Fibroblast of skin of back (primary cell): ENCODE data around the gene MISP.

Source experiments
- DNase-seq: peaks from one replicate; pipeline ENCODE4 v3.0.0-alpha.2; 2013

MISP gene

DNA sequence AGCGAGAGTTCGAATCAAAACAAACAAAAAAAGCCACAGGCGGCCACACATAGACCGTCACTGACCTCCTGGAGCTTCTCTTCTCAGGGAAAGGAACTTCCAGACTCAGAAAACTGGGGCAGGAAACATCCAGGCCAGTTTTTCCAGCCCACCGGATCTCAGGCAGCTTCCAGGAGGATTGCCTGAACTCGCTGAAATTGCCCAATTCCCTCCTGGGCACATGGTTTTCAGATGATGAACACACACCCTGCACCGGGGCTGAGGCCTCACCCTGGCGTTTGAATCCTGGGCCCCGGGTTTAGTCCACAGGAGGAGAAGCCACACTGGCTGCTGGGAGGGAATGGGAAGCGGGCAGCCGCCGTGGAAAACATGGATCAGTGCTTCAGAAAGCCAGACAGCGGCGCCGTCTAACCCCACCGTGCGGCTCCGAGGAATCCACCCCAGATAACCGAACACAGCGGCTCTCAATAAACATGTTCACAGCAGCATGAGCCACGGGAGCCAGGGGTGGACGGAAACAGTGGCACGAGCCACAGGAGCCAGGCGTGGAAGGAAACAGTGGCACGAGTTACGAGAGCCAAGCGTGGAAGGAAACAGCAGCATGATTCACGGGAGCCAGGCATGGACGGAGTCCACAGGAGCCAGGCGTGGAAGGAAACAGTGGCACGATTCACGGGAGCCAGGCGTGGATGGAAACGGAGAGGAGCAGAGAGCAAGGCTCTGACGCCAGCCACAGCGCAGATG lies 28.2 kb downstream of the MISP start:
- DNase-seq = peak; percentile 97

DNA sequence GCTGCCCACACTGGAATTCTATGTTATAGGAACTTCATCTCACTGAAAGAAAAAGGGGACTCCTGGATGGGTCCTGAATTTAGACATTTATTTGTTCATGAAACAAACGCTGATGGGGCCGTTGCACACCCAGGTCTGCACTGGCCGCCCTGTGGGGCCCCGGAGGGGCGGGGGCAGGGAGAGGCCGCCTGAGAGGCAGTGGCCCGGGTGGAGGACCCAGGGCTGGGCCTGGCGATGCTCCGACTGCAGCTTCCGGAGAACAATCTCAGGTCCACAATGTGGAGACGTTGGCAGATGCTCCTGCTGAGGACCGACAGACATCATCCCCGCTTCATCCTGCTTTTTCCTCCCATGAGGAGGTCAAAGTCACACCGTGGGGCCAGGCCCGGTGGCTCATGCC lies 30.0 kb downstream of the MISP start:
- no peak for DNase-seq

DNA sequence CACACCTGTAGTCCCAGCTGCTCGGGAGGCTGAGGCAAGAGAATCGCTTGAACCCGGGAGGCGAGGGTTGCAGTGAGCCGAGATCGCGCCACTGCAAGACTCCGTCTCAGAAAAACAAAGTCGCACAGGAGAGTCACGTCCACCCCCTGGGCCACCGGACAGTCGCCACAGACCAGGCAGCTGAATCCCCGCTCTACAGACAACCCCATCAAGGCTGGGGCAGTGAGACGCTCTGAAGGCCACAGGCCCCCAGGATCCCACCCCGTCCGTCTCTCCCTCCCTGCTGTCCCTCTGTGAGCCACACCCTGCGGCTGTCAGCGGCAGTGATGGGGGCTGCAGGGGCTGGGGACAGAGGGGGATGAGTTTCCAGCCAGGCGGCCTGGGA lies 30.9 kb downstream of the MISP start:
- no peak for DNase-seq

DNA sequence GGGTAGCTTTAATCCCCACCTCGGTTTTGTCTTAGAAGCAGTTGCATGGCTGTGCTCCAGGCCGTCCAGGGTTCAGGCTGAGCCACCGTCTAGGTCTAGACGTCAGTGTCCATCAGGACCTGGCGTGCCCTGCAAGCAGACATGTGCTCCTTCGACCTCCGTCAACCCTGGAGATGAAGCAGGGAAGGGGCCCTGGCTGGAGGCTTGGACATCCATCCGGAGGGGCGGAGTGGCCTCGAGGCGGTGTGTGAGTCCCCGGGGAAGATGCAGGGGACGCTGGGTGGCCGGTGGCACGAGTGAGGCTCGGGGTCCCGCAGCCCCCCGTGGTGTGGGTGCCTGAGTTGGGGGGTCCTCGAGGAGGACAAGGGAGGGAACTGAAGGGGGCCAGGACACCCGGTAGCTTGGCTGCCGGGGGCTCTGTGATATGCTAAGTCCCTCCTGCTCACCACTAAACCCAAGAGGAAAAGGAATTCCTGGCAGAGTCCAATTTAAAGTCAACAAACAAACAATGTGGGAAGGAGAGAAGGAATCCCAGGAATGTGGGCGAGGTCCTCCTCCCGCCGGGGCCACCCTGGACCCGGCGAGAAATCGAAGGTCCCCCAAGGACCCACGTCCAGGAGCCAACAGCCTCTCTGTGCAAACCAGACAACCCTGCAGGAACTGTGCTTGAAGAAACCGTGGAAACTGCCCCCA lies 31.4 kb downstream of the MISP start:
- peak; percentile 88 for DNase-seq

DNA sequence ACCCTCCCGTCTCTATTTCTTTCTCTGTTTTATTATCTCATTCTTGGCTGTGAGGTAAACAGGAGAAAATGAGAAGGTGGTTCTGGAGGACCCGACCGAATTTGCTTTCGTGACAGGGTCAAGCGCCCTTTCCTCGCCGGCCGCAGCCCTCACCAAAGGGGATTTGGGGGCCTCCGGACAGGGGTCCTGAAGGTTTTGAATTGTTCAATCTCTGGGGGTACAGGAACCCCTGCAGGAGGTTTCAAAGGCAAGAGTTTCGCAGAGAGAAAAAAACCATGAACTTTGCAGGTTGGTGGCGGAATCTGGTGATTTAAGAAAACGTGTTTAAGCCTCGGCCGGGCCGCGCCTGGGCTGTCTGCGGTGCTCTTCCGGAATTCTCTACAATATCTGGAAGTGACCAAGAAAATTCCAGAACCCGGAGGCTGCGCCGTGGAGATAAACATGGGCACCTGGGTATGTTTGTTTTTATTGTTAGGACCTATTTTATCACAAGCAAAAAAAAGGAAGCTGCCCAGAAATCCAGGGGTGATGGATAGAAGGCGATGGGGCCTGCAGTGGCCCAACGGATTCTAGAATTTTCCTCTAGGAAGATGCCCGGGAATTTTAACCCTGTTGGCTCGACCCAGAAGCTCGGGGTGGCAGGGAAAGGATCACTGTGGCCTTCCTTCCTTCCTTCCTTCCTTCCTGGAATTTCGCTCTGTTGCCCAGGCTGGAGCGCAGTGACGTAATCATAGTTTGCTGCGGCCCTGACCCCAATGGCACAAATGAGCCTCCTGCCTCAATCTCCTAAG lies 32.2 kb downstream of the MISP start:
- no peak for DNase-seq

DNA sequence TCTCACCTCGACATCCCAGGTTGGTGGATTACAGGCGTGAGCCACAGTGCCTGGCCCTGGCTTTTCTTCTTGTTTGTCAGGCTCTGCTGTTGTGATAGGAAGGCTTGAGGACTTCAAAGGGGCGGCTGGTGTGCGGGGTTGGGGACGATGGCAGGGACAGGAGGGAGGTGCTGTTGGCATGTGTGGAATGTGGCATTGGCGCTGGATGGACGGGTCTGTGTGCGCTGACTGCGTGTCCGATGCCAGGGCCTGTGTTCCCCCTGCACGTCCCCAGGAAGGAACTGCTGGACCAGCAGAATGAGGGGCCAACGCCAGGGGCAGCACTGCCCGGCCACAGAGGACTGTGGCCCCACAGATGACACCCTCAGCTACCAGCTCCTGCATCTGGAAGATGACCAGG lies 33.6 kb downstream of the MISP start:
- DNase-seq = no peak

DNA sequence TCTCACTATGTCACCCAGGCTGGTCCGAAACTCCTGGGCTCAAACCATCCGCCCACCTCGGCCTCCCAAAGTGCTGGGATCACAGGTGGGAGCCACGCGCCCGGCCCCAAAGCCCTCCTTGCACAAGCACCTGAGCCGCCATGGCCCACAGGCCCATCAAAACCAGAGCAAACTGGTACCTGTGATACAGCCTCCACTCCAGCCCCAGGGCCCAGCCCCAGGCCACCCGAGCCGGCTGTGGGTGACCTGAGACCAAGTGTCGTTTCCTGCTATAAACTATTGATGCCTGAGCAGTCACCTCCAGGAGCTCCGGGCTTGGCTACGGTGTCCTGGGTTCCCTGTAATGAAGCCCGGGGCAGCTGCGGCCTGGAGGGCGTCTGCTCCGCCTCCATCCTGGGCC lies 36.6 kb downstream of the MISP start:
- no peak for DNase-seq

DNA sequence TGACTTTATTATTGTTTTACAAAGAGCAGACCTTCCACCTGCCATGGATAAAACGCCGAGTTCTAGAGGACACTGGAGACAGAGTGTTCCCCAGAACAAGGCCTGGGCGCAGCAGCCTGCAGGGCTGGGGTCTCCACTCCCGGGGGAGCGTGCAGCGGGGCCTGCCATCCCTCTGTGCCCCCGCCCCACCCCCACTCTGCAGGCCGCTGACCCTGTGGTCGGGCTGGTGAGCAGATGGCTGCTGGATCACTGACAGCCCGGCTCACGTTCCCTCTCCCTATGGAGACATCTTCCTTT lies 37.7 kb downstream of the MISP start:
- DNase-seq = no peak

DNA sequence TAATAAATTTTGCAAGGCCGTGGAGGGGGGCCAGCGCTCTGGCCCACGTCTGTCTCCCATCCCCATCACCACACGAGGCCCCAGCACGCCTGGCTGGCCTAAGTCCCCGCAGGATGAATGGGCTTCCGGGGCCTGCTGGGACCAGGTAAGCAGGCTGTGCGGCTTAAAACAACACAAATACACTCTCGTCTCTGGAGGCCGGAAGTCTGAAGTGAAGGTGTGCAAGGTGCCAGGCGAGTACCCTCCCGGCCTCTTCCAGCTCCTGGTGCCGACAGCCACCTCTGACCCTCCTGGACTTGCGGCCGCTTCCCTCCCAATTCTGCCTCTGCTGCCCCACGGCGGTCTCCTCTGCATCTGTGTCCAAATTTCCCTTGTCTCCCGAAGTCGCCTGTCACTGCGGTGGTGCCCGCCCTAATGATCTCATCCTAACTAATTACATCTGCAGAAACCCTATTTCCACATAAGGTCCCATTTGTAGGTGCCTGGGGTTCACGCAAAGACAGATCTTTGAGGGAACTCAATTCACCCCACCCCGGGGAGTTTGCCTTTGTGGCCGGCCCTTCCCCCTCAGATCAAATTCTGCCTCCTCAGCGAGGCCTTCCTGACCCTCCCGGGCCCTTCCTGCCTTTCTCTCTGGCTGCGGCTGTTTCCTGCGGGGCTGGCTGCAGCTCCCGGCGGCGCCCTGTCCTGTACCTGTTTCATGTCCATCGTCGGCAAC lies 38.2 kb downstream of the MISP start:
- peak; percentile 46 for DNase-seq

DNA sequence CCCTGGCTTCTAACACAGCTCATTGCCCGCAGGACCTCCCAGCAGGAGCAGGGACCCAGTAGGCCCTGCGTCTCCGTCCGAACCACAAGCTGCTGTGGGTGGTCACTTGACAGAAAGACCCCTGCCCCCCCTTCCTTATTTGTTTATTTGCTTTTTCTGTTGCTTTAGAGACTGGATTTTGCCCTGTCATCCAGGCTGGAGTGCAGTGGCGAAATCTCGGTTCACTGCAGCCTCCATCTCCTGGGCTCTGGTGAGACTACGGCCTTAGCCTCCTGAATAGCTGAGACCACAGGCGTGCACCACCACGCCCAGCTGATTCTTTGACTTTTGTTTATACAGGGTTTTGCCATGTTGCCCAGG lies 38.8 kb downstream of the MISP start:
- no peak for DNase-seq

DNA sequence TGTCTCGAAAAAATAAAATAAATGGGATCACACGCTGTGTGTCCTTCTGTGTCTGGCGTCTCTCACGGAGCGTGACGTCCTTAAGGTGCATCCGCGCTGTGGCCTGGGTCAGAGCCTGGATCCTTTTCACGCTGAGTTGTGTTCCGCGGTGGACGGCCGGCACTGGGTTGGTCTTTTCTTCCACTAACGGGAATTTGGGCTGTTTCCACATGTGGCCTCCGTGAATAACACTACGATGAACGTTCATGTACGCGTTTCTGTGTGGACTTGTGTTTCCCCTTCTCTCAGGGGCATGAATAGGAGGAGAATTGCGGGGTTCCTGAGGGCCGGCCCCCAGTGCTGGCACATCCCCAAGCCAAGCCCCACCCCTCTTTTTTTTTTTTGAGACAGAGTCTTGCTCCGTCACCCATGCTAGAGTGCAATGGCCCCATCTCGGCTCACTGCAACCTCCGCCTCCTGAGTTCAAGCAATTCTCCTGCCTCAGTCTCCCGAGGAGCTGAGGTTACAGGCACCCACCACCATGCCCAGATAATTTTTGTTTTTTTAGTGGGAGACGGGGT lies 40.2 kb downstream of the MISP start:
- no peak for DNase-seq

DNA sequence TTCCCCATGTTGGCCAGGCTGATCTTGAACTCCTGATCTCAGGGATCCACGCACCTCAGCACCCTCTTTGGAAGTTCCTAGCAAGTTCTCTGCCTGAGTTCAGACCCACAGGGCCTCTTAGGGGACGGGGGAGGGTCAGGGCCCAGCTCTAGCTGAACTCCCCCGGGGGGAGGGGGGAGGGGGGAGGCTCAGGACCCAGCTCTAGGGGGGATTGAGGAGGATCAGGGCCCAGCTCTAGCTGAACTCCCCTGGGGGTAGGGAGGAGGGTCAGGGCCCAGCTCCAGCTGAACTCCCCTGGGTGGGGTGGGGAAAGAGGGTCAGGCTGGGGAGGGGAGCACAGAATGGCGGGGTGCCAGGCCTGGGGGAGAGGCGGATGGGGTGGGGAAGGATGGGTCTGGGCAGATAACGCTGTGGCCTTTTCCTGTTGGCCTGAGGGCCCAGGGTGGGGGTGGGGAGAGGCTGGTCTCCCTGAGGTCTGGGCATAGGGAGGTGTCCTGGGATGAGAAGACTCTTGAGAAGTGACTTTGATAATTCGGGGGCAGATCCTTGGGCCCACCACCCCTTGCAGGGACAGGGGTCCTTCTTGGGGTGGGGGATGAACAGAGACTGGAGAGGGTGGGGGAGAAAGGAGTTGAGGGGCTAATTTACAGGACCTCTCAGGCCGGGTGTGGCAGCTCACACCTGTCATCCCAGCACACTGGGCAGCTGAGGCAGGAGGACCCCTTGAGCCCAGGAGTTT lies 40.8 kb downstream of the MISP start:
- DNase-seq = no peak

DNA sequence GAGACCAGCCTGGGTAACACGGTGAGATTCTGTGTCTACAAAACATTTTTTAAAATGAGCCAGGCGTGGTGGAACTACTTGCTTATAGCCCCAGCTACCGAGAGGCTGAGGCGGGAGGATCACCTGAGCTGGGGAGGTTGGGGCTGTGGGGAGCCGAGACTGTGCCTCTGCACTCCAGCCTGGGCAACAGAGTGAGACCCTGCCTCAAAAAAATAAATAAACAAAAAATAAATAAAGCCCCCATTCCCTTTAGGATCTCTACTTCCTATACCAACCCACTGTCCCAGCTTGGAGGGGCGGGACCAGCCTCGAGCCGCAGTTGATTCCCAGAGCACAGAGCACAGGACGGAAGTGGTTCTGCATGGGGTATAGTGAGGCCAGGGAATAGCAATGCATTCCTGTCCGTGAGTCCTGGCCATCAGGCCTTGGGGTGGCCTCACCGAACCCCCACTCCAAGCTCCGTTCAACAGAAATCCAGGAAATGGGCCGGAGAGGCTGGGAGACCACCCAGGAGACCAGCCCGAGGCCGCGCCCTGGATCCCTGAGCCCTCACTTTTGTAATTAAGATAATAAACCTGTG lies 41.5 kb downstream of the MISP start:
- DNase-seq = no peak

DNA sequence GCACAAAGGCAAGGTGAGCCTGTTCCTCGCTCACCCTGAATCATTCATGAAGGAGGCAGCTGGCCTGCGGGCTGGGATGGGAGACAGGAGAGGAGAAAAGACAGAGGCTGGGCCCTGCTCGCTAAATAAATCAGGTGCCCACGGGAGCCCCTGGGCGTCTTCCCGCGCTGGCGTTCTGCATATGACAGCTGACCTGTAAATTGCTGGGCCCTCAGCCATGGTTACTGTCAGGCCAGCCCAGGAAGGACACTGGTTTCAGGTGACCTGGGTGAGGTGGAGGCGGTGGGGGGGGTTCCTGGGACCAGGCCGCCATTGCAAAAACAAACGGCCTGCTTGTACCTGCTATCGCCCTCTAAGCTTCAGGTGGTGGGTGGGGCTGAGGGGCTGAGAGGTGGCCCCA lies 42.9 kb downstream of the MISP start:
- DNase-seq = no peak

DNA sequence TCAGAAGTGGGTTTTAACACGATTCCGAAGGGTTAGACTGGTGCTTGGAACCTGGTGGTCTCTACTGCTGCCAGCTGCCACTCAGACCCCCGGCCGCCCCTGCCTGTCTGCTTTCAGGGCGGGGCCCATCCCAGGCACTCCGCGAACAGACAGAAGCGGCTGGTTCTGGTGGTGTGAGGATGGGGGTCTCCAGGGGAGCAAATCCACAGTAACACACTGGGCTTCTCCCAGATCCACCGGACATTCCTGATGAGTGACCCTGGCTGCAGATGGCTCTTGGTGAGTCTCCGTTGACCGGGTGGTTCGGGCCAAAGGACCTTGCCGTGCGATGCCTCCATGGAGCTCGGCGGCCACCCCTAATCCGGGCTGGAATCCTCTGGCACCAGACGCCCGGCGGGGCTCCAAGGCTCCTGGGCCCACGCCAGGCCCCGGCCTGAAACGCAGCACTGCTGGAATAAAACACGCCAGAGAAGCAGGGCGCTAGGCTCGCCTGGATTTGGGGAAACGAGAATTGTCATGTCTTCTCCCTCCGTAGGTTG lies 44.2 kb downstream of the MISP start:
- DNase-seq = no peak

DNA sequence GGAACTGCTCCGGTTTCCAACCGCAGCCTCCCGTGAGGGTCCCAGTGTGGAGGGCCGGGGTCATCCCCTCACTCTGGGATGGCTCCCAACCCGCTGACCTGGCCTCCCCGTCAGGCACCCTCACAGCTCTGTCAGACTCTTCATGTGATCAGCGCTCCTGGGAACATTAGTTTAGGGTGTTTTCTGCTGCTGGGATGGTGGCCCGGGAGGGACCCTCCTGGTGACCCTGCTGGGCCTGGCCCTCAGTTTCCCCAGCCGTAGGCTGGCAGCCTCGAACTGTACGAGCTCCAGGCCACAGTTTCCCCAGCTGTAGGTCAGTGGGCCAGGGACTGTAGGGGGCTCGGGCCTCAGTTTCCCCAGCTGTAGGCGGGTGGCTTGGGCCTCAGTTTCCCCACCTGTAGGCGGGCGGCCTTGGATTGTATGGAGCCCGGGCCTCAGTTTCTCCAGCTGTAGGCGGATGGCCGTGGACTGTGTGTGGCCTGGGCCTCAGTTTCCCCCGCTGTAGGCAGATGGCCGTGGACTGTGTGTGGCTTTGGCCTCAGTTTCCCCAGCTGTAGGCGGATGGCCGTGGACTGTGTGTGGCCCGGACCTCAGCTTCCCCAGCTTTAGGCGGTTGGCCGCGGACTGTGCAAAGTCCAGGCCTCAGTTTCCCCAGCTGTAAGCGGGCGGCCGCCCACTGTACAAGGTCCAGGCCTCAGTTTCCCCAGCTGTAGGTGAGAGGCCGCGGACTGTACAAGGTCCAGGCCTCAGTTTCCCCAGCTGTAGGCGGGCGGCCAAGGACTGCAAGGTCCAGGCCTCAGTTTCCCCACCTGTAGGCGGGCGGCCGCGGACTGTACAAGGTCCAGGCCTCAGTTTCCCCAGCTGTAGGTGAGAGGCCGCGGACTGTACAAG lies 45.0 kb downstream of the MISP start:
- no peak for DNase-seq

DNA sequence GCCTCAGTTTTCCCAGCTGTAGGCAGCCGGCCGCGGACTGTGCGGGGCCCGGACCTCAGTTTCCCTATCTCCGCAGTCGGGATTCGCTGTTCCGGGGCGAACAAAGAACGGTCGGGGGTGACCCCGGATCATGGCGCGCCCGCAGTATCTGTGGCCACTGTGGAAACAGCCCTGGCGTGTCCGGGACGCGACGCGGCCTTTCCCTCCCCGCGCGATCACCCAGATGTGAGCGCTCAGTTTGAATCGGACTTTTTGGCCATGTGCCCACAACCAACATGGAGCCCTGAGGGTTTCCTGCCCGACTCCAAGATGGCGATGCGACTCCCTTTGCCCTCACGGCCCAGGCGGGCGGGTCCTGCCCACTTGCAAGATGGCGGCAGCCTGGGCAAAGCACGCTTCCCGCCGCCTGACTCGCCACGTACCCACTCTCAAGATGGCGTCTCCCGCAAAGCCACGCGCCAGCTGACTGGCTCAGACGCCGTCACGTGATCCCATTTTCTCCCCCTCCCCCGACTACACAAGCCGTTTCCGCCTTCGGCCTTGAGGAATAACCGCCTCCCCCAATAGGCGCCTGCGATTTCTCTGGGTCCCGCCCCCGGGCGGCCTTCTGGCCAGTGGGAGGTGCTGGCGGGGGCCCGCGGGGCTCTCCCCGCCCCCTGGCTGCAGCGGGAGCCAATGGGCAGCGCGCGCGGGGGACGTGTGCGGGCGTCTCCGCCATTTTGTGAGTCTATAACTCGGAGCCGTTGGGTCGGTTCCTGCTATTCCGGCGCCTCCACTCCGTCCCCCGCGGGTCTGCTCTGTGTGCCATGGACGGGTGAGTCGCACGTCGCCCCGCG lies 46.0 kb downstream of the MISP start, which contains the start of gene PTBP1:
Gene PTBP1 (plus strand): TSS at position 761 of the 836 bp plus-strand sequence. CDS start 46 bp downstream, at position 807.
- peak; percentile 100 for DNase-seq

DNA sequence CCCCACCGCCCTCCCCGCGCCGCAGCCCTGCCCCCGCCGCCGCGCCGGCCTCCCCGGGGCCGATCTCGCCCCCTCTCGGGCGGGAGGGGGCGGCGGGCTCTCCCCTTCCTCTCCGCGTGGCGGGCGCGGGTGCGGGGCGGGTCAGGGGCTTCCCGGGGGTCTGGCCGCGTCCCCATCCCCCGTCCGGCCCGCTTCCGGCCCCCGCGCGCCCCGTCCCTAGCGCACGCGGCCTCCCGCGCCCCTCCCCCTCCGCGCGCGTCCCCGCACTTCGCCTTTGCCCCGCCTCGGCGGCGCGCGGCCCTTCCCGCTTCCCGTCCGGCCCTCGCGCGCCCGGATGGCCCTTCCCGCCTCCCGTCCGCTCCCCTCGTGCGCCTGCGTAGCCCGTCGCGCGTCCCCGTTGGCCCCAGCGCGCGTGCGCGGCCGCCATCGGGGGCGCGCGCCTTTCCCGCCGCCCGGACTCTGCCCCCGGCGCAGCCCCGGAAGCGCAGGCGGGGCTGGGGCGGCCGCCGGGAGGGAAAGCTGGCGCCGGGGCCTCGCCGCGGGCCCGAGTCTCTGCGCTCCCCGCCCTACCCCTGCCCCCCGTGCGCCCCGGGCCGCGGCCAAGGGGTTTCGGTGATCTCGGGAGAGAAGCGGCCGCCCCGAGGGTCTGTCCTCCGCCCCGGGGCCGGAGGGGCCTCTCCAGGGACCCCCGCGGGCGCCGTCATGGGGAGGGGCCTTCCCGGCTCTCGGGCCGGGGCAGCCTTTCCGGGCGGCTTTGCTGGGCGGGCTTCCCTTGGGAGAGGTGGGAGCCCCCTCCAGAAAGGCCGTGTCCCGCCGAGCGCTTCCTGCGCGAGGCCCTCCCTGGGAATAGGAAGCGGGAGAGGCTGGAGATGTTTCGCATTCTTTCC lies 46.9 kb downstream of the MISP start:
- DNase-seq = peak; percentile 92
